Activated T-helper 2 cell treated with anti-CD3 and anti-CD28 coated beads, Interferon-gamma antibody, Interleukin-2, Interleukin-4, amounts not matched to agents 10 μg/mL and 5 μg/mL and 100 μg/mL, durations not matched to agents 14 hours and 24 hours and 36 hours (primary cell): ENCODE data around the gene WDR37. TPM values are rescaled to one million over a fixed set of nuclear protein-coding genes. Genes with fewer than 3 reads are reported as not detected.
"Not testable (repeated sequence)": the region's sequence is repeated elsewhere in the genome, so short reads cannot be mapped to it uniquely, and the experiment has no call there.

ENCODE experiments used
- DNase-seq: peaks from one replicate; pipeline ENCODE4 v3.0.0; 2021; ENCODE audit warnings: low spot score
- H3K27ac Mint-ChIP-seq: one replicate; pipeline ENCODE4 v1.8.0; 2021; ENCODE audit warnings: mixed read lengths
- H3K27me3 Mint-ChIP-seq: one replicate; pipeline ENCODE4 v1.8.0; 2021; ENCODE audit warnings: low read depth, mixed read lengths
- H3K36me3 Mint-ChIP-seq: one replicate; pipeline ENCODE4 v1.8.0; 2021; ENCODE audit warnings: low read depth, mixed read lengths
- H3K4me1 Mint-ChIP-seq: one replicate; pipeline ENCODE4 v1.8.0; 2021; ENCODE audit warnings: low read depth, mixed read lengths
- H3K4me3 Mint-ChIP-seq: one replicate; pipeline ENCODE4 v1.8.0; 2021; ENCODE audit warnings: low read depth, mild to moderate bottlenecking, moderate library complexity, mixed read lengths
- H3K9me3 Mint-ChIP-seq: one replicate; pipeline ENCODE4 v1.8.0; 2021; ENCODE audit warnings: mixed read lengths
- intact Hi-C: fragments of 100-400 bp; cut with micrococcal nuclease; formaldehyde crosslinking; loops from one replicate; pipeline ENCODE4 v1.15.1; 2023
- total RNA-seq: library from RNA; stranded (reverse); gene quantifications from 2 replicates; pipeline ENCODE4 v1.2.3, GENCODE V29; 2022

WDR37 gene
- 17.0 and 18.9 TPM in 2 replicates for total RNA-seq

- intact Hi-C loops = loop anchor here (1.0 to 5.0 kb wide), 2 partner anchors 8 to 36 kb away; no protein-coding TSS in a partner anchor
These were observed at the start of gene WDR37 for GRCh38 chr10:1056326-1057105. WDR37 (plus strand) TSS chr10:1056385; CDS start chr10:1072156, 15,771 bp downstream.

GRCh38 chr10:1006573-1006972 is 49.6 kb upstream of the WDR37 start:
- Mint-ChIP-seq H3K27me3 (no peaks in the 10 kb centered on the region), H3K4me3 (no peak overlapping the region), H3K27ac (peak overlapping the region; percentile 28), H3K36me3 (peaks cover 93% of the 10 kb centered on the region), H3K9me3 (peaks cover 13% of the 10 kb centered on the region), H3K4me1 (peaks cover 23% of the 10 kb centered on the region)
- DNase-seq = no peak
- intact Hi-C loops = no loop called here

More at GRCh38 chr10:1056326-1057105, at the start of gene WDR37:
- Mint-ChIP-seq H3K36me3 (peaks cover 64% of the 10 kb centered on the region), H3K9me3 (no peaks in the 10 kb centered on the region), H3K4me1 (peaks cover 67% of the 10 kb centered on the region), H3K27me3 (no peaks in the 10 kb centered on the region), H3K4me3 (peak within 1 kb of the TSS; percentile 95), H3K27ac (peak within 1 kb of the TSS; percentile 87)
- peak; percentile 83 for DNase-seq

GRCh38 chr10:1007583-1007982 is 48.6 kb upstream of the WDR37 start:
- H3K27ac Mint-ChIP-seq = peak overlapping the region; percentile 95

GRCh38 chr10:1009071-1009494 is 47.1 kb upstream of the WDR37 start:
- Mint-ChIP-seq H3K27ac (peak overlapping the region; percentile 95), H3K4me3 (no peak overlapping the region), H3K36me3 (peaks cover 89% of the 10 kb centered on the region), H3K9me3 (no peaks in the 10 kb centered on the region), H3K27me3 (no peaks in the 10 kb centered on the region), H3K4me1 (peaks cover 21% of the 10 kb centered on the region)
- DNase-seq = no peak
- intact Hi-C loops = no loop called here

More at GRCh38 chr10:1007583-1007982, 48.6 kb upstream of the WDR37 start:
- Mint-ChIP-seq H3K4me1 (peaks cover 23% of the 10 kb centered on the region), H3K9me3 (peaks cover 6% of the 10 kb centered on the region), H3K36me3 (peaks cover 93% of the 10 kb centered on the region), H3K27me3 (no peaks in the 10 kb centered on the region), H3K4me3 (no peak overlapping the region)
- intact Hi-C loops = no loop called here
- DNase-seq = no peak

GRCh38 chr10:1009947-1010346 is 46.2 kb upstream of the WDR37 start:
- H3K4me3 Mint-ChIP-seq, intact Hi-C loops, H3K9me3 Mint-ChIP-seq, H3K27me3 Mint-ChIP-seq, DNase-seq: not testable (repeated sequence)
- Mint-ChIP-seq H3K4me1 (peaks cover 21% of the 10 kb centered on the region), H3K36me3 (peaks cover 92% of the 10 kb centered on the region), H3K27ac (peak overlapping the region; percentile 95)

- Mint-ChIP-seq H3K4me3 (no peak overlapping the region), H3K36me3 (peaks cover 89% of the 10 kb centered on the region), H3K9me3 (no peaks in the 10 kb centered on the region), H3K27ac (peak overlapping the region; percentile 92), H3K4me1 (peaks cover 21% of the 10 kb centered on the region), H3K27me3 (no peaks in the 10 kb centered on the region)
- intact Hi-C loops = no loop called here
- DNase-seq = no peak
These were observed 45.5 kb upstream of the WDR37 start for GRCh38 chr10:1010703-1011102.

- no peak for DNase-seq
- H3K9me3 Mint-ChIP-seq = no peaks in the 10 kb centered on the region
- intact Hi-C loops = no loop called here
- H3K4me1 Mint-ChIP-seq = peaks cover 21% of the 10 kb centered on the region
- peaks cover 89% of the 10 kb centered on the region for H3K36me3 Mint-ChIP-seq
- no peak overlapping the region for H3K4me3 Mint-ChIP-seq
- no peaks in the 10 kb centered on the region for H3K27me3 Mint-ChIP-seq
- peak overlapping the region; percentile 92 for H3K27ac Mint-ChIP-seq
These were observed 44.5 kb upstream of the WDR37 start for GRCh38 chr10:1011696-1012095.

GRCh38 chr10:1015688-1016087 is 40.5 kb upstream of the WDR37 start:
- Mint-ChIP-seq H3K4me3 (no peak overlapping the region), H3K9me3 (no peaks in the 10 kb centered on the region), H3K27ac (no peak overlapping the region), H3K4me1 (peaks cover 5% of the 10 kb centered on the region), H3K27me3 (no peaks in the 10 kb centered on the region), H3K36me3 (peaks cover 85% of the 10 kb centered on the region)
- intact Hi-C loops = no loop called here
- no peak for DNase-seq

GRCh38 chr10:1019362-1019761 is 36.8 kb upstream of the WDR37 start:
- Mint-ChIP-seq H3K4me1 (no peaks in the 10 kb centered on the region), H3K27ac (no peak overlapping the region), H3K36me3 (peaks cover 69% of the 10 kb centered on the region)

GRCh38 chr10:1020460-1020859 is 35.7 kb upstream of the WDR37 start:
- intact Hi-C loops = no loop called here
- Mint-ChIP-seq H3K27me3 (no peaks in the 10 kb centered on the region), H3K27ac (no peak overlapping the region), H3K9me3 (no peaks in the 10 kb centered on the region), H3K4me1 (no peaks in the 10 kb centered on the region), H3K4me3 (no peak overlapping the region), H3K36me3 (peaks cover 63% of the 10 kb centered on the region)
- DNase-seq = no peak

More at GRCh38 chr10:1019362-1019761, 36.8 kb upstream of the WDR37 start:
- no peaks in the 10 kb centered on the region for H3K27me3 Mint-ChIP-seq
- H3K4me3 Mint-ChIP-seq = no peak overlapping the region
- intact Hi-C loops = no loop called here
- no peak for DNase-seq
- no peaks in the 10 kb centered on the region for H3K9me3 Mint-ChIP-seq

GRCh38 chr10:1020958-1021357 is 35.2 kb upstream of the WDR37 start:
- H3K27me3 Mint-ChIP-seq = no peaks in the 10 kb centered on the region
- intact Hi-C loops = no loop called here
- peaks cover 58% of the 10 kb centered on the region for H3K36me3 Mint-ChIP-seq
- H3K9me3 Mint-ChIP-seq = no peaks in the 10 kb centered on the region
- H3K4me1 Mint-ChIP-seq = no peaks in the 10 kb centered on the region
- H3K4me3 Mint-ChIP-seq = no peak overlapping the region
- H3K27ac Mint-ChIP-seq = no peak overlapping the region
- DNase-seq = no peak

- no peaks in the 10 kb centered on the region for H3K9me3 Mint-ChIP-seq
- intact Hi-C loops = no loop called here
- H3K27me3 Mint-ChIP-seq = no peaks in the 10 kb centered on the region
- no peaks in the 10 kb centered on the region for H3K4me1 Mint-ChIP-seq
- H3K27ac Mint-ChIP-seq = no peak overlapping the region
- H3K4me3 Mint-ChIP-seq = no peak overlapping the region
- peaks cover 44% of the 10 kb centered on the region for H3K36me3 Mint-ChIP-seq
- no peak for DNase-seq
These were observed 33.8 kb upstream of the WDR37 start for GRCh38 chr10:1022413-1022812.

- Mint-ChIP-seq H3K27me3 (no peaks in the 10 kb centered on the region), H3K27ac (no peak overlapping the region), H3K4me3 (no peak overlapping the region), H3K36me3 (peaks cover 32% of the 10 kb centered on the region), H3K4me1 (no peaks in the 10 kb centered on the region), H3K9me3 (no peaks in the 10 kb centered on the region)
- DNase-seq = no peak
- intact Hi-C loops = no loop called here
These were observed 32.1 kb upstream of the WDR37 start for GRCh38 chr10:1024103-1024502.
